A549 (cell line): ENCODE results near the gene IQCE. TPM values are rescaled to one million over a fixed set of nuclear protein-coding genes. Genes with fewer than 3 reads are reported as not detected.

ENCODE experiments used
- ATAC-seq, 2 experiments: fragments of 200-7000 bp in 1 of 2; fragments of >200 bp in 1 of 2; cut with Nextera tagmentation in 1 of 2; cut with Tn5 transposase in 1 of 2; 3 replicates each; pipeline versions ENCODE4 v1.8.0 to v1.9.1; 2018 to 2020; ENCODE audit warnings: mild to moderate bottlenecking in 1 of 2, moderate library complexity in 1 of 2
- CTCF ChIA-PET: fragments of 300-600 bp; sonication (Branson Sonifier 250); formaldehyde crosslinking; extraction: SDS; loops from one replicate; lab custom pipeline; 2021; ENCODE audit warnings: antibody characterized with exemption, inconsistent platforms; lab: Yijun Ruan, JAX
- POLR2A ChIA-PET: fragments of 350-600 bp; formaldehyde crosslinking; extraction: SDS; loops from one replicate; lab custom pipeline; 2021; ENCODE audit warnings: antibody characterized with exemption, inconsistent platforms; lab: Yijun Ruan, JAX
- DNase-seq, 2 experiments: peaks; one replicate each; pipeline versions ENCODE4 v3.0.0 to v3.0.0-alpha.2; 2011 to 2016; ENCODE audit warnings: low read depth in 1 of 2, low spot score in 1 of 2
- FAIRE-seq: peaks from 2 replicates; lab custom pipeline; 2011; peaks lifted over from hg19 to GRCh38; lab: Jason Lieb, UNC
- H3K27ac ChIP-seq, 2 experiments: fragments of >200 bp; sonication (Bioruptor Twin); formaldehyde crosslinking; 3 replicates each; pipeline ENCODE4 v1.5.1; 2016 to 2017
- H3K4me1 ChIP-seq: fragments of >200 bp; sonication (Bioruptor Twin); formaldehyde crosslinking; 3 replicates; pipeline ENCODE4 v1.6.1; 2016
- H3K4me2 ChIP-seq: fragments of >200 bp; sonication (Bioruptor Twin); formaldehyde crosslinking; 3 replicates; pipeline ENCODE4 v1.6.1; 2016
- H3K4me3 ChIP-seq: fragments of >200 bp; sonication (Bioruptor Twin); formaldehyde crosslinking; 3 replicates; pipeline ENCODE4 v1.5.1; 2016
- H3K9me3 ChIP-seq: fragments of >200 bp; sonication (Bioruptor Twin); formaldehyde crosslinking; 3 replicates; pipeline ENCODE4 v1.6.1; 2016
- BHLHE40 ChIP-seq: IDR thresholded peaks from 2 replicates; pipeline ENCODE4 v1.6.1; 2012; ENCODE audit warnings: low read depth, low read length, inconsistent platforms
- CBX2 ChIP-seq: fragments of 200-600 bp; sonication (generic); IDR thresholded peaks from 2 replicates; pipeline ENCODE4 v1.6.1; 2016; ENCODE audit warnings: low read depth, mild to moderate bottlenecking, borderline replicate concordance
- CBX8 ChIP-seq: fragments of 200-600 bp; sonication (generic); IDR thresholded peaks from 2 replicates; pipeline ENCODE4 v1.6.1; 2016
- CEBPB ChIP-seq, 2 experiments: fragments of >200 bp in 1 of 2; sonication (Bioruptor Twin) in 1 of 2; formaldehyde crosslinking in 1 of 2; IDR thresholded peaks; 2 replicates each; pipeline ENCODE4 v1.6.1; 2012 to 2016
- EHMT2 ChIP-seq: fragments of 200-600 bp; sonication (generic); IDR thresholded peaks from 2 replicates; pipeline ENCODE4 v1.6.1; 2016; ENCODE audit warnings: antibody characterized with exemption, low read depth, mild to moderate bottlenecking, moderate library complexity
- FOSL2 ChIP-seq, 2 experiments: fragments of 450-650 bp in 1 of 2; fragments of >200 bp in 1 of 2; sonication (Bioruptor Twin) in 1 of 2; formaldehyde crosslinking; IDR thresholded peaks; 2 replicates each; pipeline versions ENCODE4 v1.5.0 to v1.6.1; 2016 to 2020; ENCODE audit warnings: mild to moderate bottlenecking in 1 of 2, moderate library complexity in 1 of 2
- FOXS1 ChIP-seq: fragments of 250-450 bp; sonication (Bioruptor Pico); IDR thresholded peaks from 2 replicates; pipeline ENCODE4 v1.5.0; 2020; ENCODE audit warnings: mild to moderate bottlenecking, moderate library complexity
- HES2 ChIP-seq: fragments of >200 bp; sonication (Bioruptor Twin); formaldehyde crosslinking; IDR thresholded peaks from 2 replicates; pipeline ENCODE4 v1.6.1; 2016
- HEYL ChIP-seq: fragments of 250-450 bp; sonication (Bioruptor Pico); IDR thresholded peaks from 2 replicates; pipeline ENCODE4 v1.8.0; 2021; ENCODE audit warnings: mild to moderate bottlenecking, moderate library complexity
- JUNB ChIP-seq: fragments of >200 bp; sonication (Bioruptor Twin); formaldehyde crosslinking; IDR thresholded peaks from 2 replicates; pipeline ENCODE4 v1.6.1; 2016
- KDM5A ChIP-seq: fragments of 200-600 bp; sonication (generic); IDR thresholded peaks from 2 replicates; pipeline ENCODE4 v1.6.1; 2016; ENCODE audit warnings: antibody characterized with exemption, mild to moderate bottlenecking
- MAFK ChIP-seq: fragments of 450-650 bp; IDR thresholded peaks from 2 replicates; pipeline ENCODE4 v1.6.1; 2014; ENCODE audit not compliant: partially characterized antibody
- MAZ ChIP-seq: fragments of 150-350 bp; IDR thresholded peaks from 2 replicates; pipeline ENCODE4 v1.6.1; 2014; ENCODE audit warnings: antibody characterized with exemption, low read depth, low read length, borderline replicate concordance
- MYC ChIP-seq: IDR thresholded peaks from 2 replicates; pipeline ENCODE4 v1.6.1; 2012; ENCODE audit warnings: mild to moderate bottlenecking, inconsistent platforms, low read length, improper control_type of control experiment, borderline replicate concordance
- NPAS2 ChIP-seq: fragments of 250-450 bp; sonication (Bioruptor Pico); IDR thresholded peaks from 2 replicates; pipeline ENCODE4 v1.8.0; 2022; ENCODE audit warnings: mild to moderate bottlenecking, moderate library complexity, borderline replicate concordance
- PHF8 ChIP-seq: fragments of 200-600 bp; sonication (generic); IDR thresholded peaks from 2 replicates; pipeline ENCODE4 v1.6.1; 2016; ENCODE audit warnings: low read depth, mild to moderate bottlenecking, antibody characterized with exemption, moderate library complexity, borderline replicate concordance
- REST ChIP-seq: fragments of 200-600 bp; sonication (generic); IDR thresholded peaks from 2 replicates; pipeline ENCODE4 v1.6.1; 2016; ENCODE audit warnings: antibody characterized with exemption, mild to moderate bottlenecking, moderate library complexity
- TP53 ChIP-seq: fragments of 250-450 bp; sonication (Bioruptor Pico); IDR thresholded peaks from 2 replicates; pipeline ENCODE4 v1.5.0; 2021; ENCODE audit warnings: mild to moderate bottlenecking, moderate library complexity
- whole genome bisulfite sequencing: methylation state at CpG from one replicate; pipeline ENCODE4 v1.1.6; 2017; ENCODE audit errors: missing lambda C conversion rate; 5-methylcytosine and 5-hydroxymethylcytosine counted together
- polyA plus RNA-seq, 4 experiments: library from polyadenylated mRNA; depleted of rRNA in 3 of 4; stranded (reverse); fragments of >200 nt; fragmentation: RNase III in 1 of 4; extraction: RNeasy Plus Mini Kit Qiagen cat#74134 plus additional on column Dnase treatment in 1 of 4; gene quantifications; 2 replicates in 3 of 4; 3 replicates in 1 of 4; pipeline ENCODE4 v1.2.3, GENCODE V29; 2011 to 2017
- TF ChIP-seq, protein P1 (sequence below): fragments of 150-350 bp; IDR thresholded peaks from 2 replicates; pipeline ENCODE4 v1.6.1; 2014; ENCODE audit warnings: low read depth, mild to moderate bottlenecking, low read length
- TF ChIP-seq, protein P2 (sequence below): fragments of >200 bp; sonication (Bioruptor Twin); formaldehyde crosslinking; IDR thresholded peaks from 3 replicates; pipeline ENCODE4 v1.6.1; 2016

The IQCE gene
- polyA plus RNA-seq, 2 of the 4 experiments (the other 2 are of a cell fraction) = 10.6 to 13.0 TPM

DNA sequence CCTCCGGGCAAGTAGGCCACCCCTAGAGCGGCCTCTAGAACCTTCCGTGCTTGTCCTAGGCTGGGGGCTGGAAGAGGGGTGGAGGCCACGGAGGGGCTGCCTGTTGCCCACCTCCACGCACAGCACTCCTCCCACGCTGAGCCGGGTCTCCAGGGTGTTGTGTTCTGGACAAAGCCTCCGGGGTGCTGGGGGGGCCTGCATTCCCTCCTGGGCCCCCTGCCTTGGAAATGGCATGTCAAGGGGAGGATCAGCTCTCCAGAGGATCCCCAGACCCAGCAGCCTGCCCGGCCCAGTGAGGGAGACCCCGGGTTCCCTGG is 64.9 kb downstream of the IQCE start:
- FAIRE-seq (no peak), DNase-seq (no peak), ATAC-seq (no peak)
- TF ChIP-seq MAFK (no peak), HEYL (CRISPR knock-in tag) (no peak), EHMT2 (no peak), FOXS1 (CRISPR knock-in tag) (no peak), MAZ (no peak), CBX2 (no peak), TP53 (no peak), JUNB (no peak), NPAS2 (no peak), PHF8 (no peak), BHLHE40 (no peak), MYC (no peak), FOSL2 (IDR thresholded peaks at IDR 0.05) (no peak), FOSL2 (CRISPR knock-in tag; IDR thresholded peaks at IDR 0.05) (no peak), KDM5A (no peak), HES2 (no peak), CEBPB (IDR thresholded peaks at IDR 0.05) (no peak), REST (no peak)
- TF ChIP-seq, protein P1, sequence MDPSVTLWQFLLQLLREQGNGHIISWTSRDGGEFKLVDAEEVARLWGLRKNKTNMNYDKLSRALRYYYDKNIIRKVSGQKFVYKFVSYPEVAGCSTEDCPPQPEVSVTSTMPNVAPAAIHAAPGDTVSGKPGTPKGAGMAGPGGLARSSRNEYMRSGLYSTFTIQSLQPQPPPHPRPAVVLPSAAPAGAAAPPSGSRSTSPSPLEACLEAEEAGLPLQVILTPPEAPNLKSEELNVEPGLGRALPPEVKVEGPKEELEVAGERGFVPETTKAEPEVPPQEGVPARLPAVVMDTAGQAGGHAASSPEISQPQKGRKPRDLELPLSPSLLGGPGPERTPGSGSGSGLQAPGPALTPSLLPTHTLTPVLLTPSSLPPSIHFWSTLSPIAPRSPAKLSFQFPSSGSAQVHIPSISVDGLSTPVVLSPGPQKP = no peak
- TF ChIP-seq, protein P2, sequence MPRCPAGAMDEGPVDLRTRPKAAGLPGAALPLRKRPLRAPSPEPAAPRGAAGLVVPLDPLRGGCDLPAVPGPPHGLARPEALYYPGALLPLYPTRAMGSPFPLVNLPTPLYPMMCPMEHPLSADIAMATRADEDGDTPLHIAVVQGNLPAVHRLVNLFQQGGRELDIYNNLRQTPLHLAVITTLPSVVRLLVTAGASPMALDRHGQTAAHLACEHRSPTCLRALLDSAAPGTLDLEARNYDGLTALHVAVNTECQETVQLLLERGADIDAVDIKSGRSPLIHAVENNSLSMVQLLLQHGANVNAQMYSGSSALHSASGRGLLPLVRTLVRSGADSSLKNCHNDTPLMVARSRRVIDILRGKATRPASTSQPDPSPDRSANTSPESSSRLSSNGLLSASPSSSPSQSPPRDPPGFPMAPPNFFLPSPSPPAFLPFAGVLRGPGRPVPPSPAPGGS = no peak
- H3K4me1 ChIP-seq = peaks cover 18% of the 10 kb centered on the region; the same call in 2 of the 3 replicates
- CTCF ChIA-PET = no interaction called here
- peak overlapping the region; percentile 33; the same call in 1 of the 3 replicates for H3K4me2 ChIP-seq
- WGBS = 93% methylated on average over 7 of the region's 10 CpGs
- peak overlapping the region in 1 of 2 experiments; percentile 60; a peak in 3 of 6 replicates for H3K27ac ChIP-seq
- POLR2A ChIA-PET = no interaction called here
- no peaks in the 10 kb centered on the region for H3K9me3 ChIP-seq
- H3K4me3 ChIP-seq = no peak overlapping the region

DNA sequence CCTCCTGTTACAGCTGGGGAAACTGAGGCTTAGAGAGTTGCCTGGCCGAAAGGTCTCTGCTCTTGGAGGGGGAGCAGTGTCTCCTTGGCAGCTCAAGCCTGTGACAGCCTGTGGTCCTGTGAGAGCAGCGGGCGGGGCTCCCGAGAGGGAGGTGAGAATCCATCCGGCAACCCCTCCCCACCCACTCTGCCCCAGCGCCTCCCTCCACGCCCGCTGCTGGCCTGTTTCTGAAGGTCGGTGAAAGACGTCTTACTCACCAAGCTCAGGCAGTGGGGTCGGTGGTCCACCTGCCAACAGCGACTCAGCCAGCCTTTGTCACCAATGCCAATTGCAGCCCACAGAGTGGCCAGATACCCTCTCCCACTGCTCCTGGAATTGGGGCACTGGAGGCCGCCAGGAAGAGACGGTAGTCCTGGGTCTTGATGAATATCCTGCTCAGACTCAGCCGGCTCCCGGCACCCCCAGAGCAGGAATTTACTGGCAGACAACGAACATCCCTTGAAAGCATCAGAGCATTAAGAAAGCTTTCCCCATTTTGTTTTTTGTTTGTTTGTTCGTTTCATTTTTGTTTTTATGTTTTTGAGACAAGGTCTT is 65.6 kb downstream of the IQCE start:
- DNase-seq = no peak
- Histone ChIP-seq H3K9me3 (no peaks in the 10 kb centered on the region), H3K4me2 (no peak overlapping the region)
- POLR2A ChIA-PET = no interaction called here
- WGBS = 85% methylated on average over 14 of the region's 18 CpGs
- no peak for TF ChIP-seq CBX8
- TF ChIP-seq, all 56 proteins: peak for 0
- ATAC-seq (no peak), FAIRE-seq (no peak)
- H3K4me3 ChIP-seq = no peak overlapping the region
- H3K27ac ChIP-seq = no peak overlapping the region
- H3K4me1 ChIP-seq = peaks cover 18% of the 10 kb centered on the region; the same call in 2 of the 3 replicates
- CTCF ChIA-PET = interaction anchor here (0.7 to 1.6 kb wide), 3 partner anchors 57 to 177 kb away, joined by 3 to 4 read pairs (median 3); no protein-coding TSS in a partner anchor
